Stimulated activated CD4-positive, alpha-beta T cell treated with anti-CD3 and anti-CD28 coated beads, Interleukin-4, amount 100 ng/mL, for 4 hours (primary cell): ENCODE data around the gene ISCA2.

Experiments
- DNase-seq, 2 experiments: peaks; one replicate each; pipeline ENCODE4 v3.0.0-alpha.2; 2020

The ISCA2 gene

GRCh38 chr14:74483321-74483720, 10.2 kb upstream of the ISCA2 start:
- no peak for DNase-seq

- DNase-seq, result no peak
These were observed 7.4 kb upstream of the ISCA2 start for GRCh38 chr14:74486164-74486563.

GRCh38 chr14:74488786-74489397, 4.7 kb upstream of the ISCA2 start:
- DNase-seq, result no peak

- DNase-seq, result no peak
These were observed 3.1 kb upstream of the ISCA2 start for GRCh38 chr14:74490486-74490885.

GRCh38 chr14:74491956-74492775, 1.4 kb upstream of the ISCA2 start:
- no peak for DNase-seq

GRCh38 chr14:74492776-74493342, 706 bp upstream of the ISCA2 start, which contains the start of gene NPC2:
TSS of gene NPC2 (minus strand) at chr14:74493305. CDS start at chr14:74493274, 31 bp downstream.
- no peak for DNase-seq

GRCh38 chr14:74495356-74495755, 1.8 kb downstream of the ISCA2 start:
- DNase-seq, result no peak

- no peak for DNase-seq
These were observed 7.0 kb downstream of the ISCA2 start for GRCh38 chr14:74500417-74501134.

- DNase-seq, result no peak
These were observed 7.6 kb downstream of the ISCA2 start for GRCh38 chr14:74501135-74501614.

- DNase-seq, result no peak
These were observed 8.1 kb downstream of the ISCA2 start for GRCh38 chr14:74501691-74502090.

- DNase-seq, result no peak
These were observed 8.9 kb downstream of the ISCA2 start for GRCh38 chr14:74502236-74503019.

GRCh38 chr14:74503291-74503937, 9.8 kb downstream of the ISCA2 start:
- no peak for DNase-seq

- DNase-seq, result no peak
These were observed 10.4 kb downstream of the ISCA2 start for GRCh38 chr14:74503938-74504335.

- no peak for DNase-seq
These were observed 10.8 kb downstream of the ISCA2 start for GRCh38 chr14:74504412-74504811.

GRCh38 chr14:74504874-74505720, 11.5 kb downstream of the ISCA2 start:
- DNase-seq, result no peak

- DNase-seq, result no peak
These were observed 12.3 kb downstream of the ISCA2 start for GRCh38 chr14:74505831-74506230.

- no peak for DNase-seq
These were observed 12.9 kb downstream of the ISCA2 start for GRCh38 chr14:74506411-74506851.

- DNase-seq, result no peak
These were observed 13.5 kb downstream of the ISCA2 start for GRCh38 chr14:74507085-74507484.

- no peak for DNase-seq
These were observed 14.3 kb downstream of the ISCA2 start for GRCh38 chr14:74507840-74508239.

GRCh38 chr14:74508292-74508731, 14.7 kb downstream of the ISCA2 start:
- no peak for DNase-seq
